ENCODE results near the gene DCAF7. TPM values are rescaled to one million over a fixed set of nuclear protein-coding genes. Genes with fewer than 3 reads are reported as not detected.

The DCAF7 gene
- total RNA-seq, 4 donors from 2014 or later, result 24.8 to 29.7 (median 25.9) TPM

- no peak for TF ChIP-seq CTCF (IDR thresholded peaks at IDR 0.05)
- no peak for TF ChIP-seq POLR2A (IDR thresholded peaks at IDR 0.05)
- peaks cover 6 to 12% (median 8%) of the 10 kb centered on the region in 3 donors for H3K4me1 ChIP-seq
- H3K36me3 ChIP-seq, result no peaks in the 10 kb centered on the region
- H3K4me3 ChIP-seq, result no peak overlapping the region
- WGBS, 2 donors, result 88 to 96% methylated on average over 5 to 7 of the region's 9 CpGs
- no peak overlapping the region for H3K27ac ChIP-seq
- intact Hi-C loops (cut with DNase I), result no loop called here
- H3K9me3 ChIP-seq, result no peaks in the 10 kb centered on the region
- peaks cover 4 to 35% (median 10%) of the 10 kb centered on the region in 4 donors for H3K27me3 ChIP-seq
- no peak for DNase-seq
Measured at GRCh38 chr17:63542218-63542545, 8.1 kb upstream of the DCAF7 start.

GRCh38 chr17:63542942-63543821, 7.1 kb upstream of the DCAF7 start:
- H3K9me3 ChIP-seq, result no peaks in the 10 kb centered on the region
- TF ChIP-seq CTCF (IDR thresholded peaks at IDR 0.05), result no peak
- no peak for TF ChIP-seq POLR2A (IDR thresholded peaks at IDR 0.05)
- intact Hi-C loops (cut with DNase I), result no loop called here
- no peak for DNase-seq
- H3K4me3 ChIP-seq, result no peak overlapping the region
- peaks cover 3 to 6% (median 4%) of the 10 kb centered on the region in 3 donors for H3K4me1 ChIP-seq
- 35 to 46% methylated on average over 9 to 14 of the region's 15 CpGs for WGBS, 2 donors
- no peaks in the 10 kb centered on the region for H3K36me3 ChIP-seq
- H3K27me3 ChIP-seq, result peaks cover 2 to 25% (median 7%) of the 10 kb centered on the region in 4 donors
- H3K27ac ChIP-seq, result no peak overlapping the region

- intact Hi-C loops (cut with DNase I), result no loop called here
- H3K36me3 ChIP-seq, result no peaks in the 10 kb centered on the region
- TF ChIP-seq POLR2A (IDR thresholded peaks at IDR 0.05) (no peak), CTCF (IDR thresholded peaks at IDR 0.05) (no peak)
- H3K27ac ChIP-seq, result no peak overlapping the region
- H3K4me3 ChIP-seq, result no peak overlapping the region
- DNase-seq, result no peak
- peaks cover 0 to 18% (median 2%) of the 10 kb centered on the region in 4 donors for H3K27me3 ChIP-seq
- H3K9me3 ChIP-seq, result no peaks in the 10 kb centered on the region
- peaks cover 0 to under 1% (median 0%) of the 10 kb centered on the region in 3 donors for H3K4me1 ChIP-seq
Measured at GRCh38 chr17:63543822-63544420, 6.4 kb upstream of the DCAF7 start.

GRCh38 chr17:63544467-63545301, 5.6 kb upstream of the DCAF7 start:
- peaks cover 0 to 8% (median 6%) of the 10 kb centered on the region in 3 donors for H3K4me1 ChIP-seq
- no peak for DNase-seq
- intact Hi-C loops (cut with DNase I), result no loop called here
- WGBS, 2 donors, result 74 to 92% methylated on average over 3 to 5 of the region's 13 CpGs
- H3K27me3 ChIP-seq, result peaks cover 0 to 10% (median 0%) of the 10 kb centered on the region in 4 donors
- H3K4me3 ChIP-seq, result no peak overlapping the region
- TF ChIP-seq POLR2A (IDR thresholded peaks at IDR 0.05) (no peak), CTCF (IDR thresholded peaks at IDR 0.05) (no peak)
- no peaks in the 10 kb centered on the region for H3K9me3 ChIP-seq
- no peaks in the 10 kb centered on the region for H3K36me3 ChIP-seq
- H3K27ac ChIP-seq, result no peak overlapping the region
